CD4-positive, alpha-beta T cell treated with Interleukin-6 at 100 ng/mL for 8 hours (primary cell): ENCODE results near the gene MCF2L2.
"Not testable (repeated sequence)": the region's sequence is repeated elsewhere in the genome, so short reads cannot be mapped to it uniquely, and the experiment has no call there.

Experiments
- DNase-seq: peaks from one replicate; pipeline ENCODE4 v3.0.0-alpha.2; 2020; ENCODE audit warnings: mixed read lengths, low spot score

The MCF2L2 gene

DNA sequence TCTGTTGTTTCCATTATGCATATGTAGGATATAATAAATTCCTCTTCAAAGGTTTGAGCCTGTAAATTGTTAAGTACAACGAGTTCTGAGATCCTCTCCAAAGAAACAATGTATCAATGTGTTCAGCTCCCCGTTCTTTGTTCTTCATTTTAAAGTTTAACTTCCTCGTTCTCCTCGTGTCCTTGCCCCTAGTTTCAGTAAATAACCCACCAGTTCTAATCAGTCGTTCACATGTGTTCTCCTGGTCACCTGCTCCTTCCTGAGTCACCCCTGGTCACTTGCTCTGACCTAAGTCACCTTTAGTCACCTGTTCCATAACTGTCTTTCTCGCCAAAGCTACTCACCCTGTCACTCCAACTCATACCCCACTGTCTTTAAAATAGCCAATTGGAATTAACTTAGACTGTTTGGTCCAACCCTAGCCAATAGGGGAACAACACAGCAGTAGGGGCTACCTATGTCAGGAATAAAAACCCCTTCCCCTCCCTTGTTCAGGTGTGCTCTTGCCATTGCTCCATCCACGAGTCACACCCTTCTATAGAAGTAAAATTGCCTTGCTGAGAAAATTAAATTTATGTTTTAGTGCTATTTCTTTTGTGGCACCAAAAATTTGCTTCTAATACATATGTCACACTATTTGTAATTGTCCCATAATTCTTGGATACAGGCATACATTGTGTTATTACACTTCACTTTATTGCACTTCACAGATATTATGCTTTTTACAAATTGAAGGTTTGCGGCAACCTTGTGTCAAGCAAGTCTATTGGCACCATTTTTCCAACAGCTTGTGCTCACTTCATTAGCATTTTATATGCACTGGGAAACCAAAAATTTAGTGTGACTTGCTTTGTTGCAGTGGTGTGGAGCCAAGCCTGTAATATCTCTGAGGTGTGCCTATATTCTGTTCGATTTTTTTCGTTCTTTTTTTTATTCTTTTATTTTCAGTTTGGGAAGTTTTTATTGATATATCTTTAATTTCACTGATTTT, 15.3 kb upstream of the MCF2L2 start:
- DNase-seq, result no peak

- no peak for DNase-seq
These were observed 14.6 kb upstream of the MCF2L2 start for GRCh38 chr3:183442994-183443393.

DNA sequence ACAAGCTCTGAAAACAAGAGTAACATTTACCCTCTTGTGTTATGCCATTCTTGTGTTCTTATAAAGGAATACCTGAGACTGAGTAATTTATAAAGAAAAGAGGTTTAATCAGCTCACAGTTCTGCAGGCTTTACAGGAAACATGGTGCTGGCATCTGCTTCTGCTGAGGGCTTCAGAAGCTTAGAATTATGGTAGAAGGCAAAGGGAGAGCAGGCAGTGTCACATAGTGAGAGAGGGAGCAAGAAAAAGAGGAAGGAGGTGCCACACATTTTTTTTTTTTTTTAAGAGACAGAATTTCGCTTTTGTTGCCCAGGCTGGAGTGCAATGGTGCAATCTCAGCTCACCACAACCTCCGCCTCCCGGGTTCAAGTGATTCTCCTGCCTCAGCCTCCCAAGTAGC, 12.1 kb upstream of the MCF2L2 start:
- DNase-seq, result not testable (repeated sequence)

GRCh38 chr3:183439515-183439914, 11.1 kb upstream of the MCF2L2 start:
- no peak for DNase-seq

GRCh38 chr3:183438735-183439134, 10.3 kb upstream of the MCF2L2 start:
- no peak for DNase-seq

DNA sequence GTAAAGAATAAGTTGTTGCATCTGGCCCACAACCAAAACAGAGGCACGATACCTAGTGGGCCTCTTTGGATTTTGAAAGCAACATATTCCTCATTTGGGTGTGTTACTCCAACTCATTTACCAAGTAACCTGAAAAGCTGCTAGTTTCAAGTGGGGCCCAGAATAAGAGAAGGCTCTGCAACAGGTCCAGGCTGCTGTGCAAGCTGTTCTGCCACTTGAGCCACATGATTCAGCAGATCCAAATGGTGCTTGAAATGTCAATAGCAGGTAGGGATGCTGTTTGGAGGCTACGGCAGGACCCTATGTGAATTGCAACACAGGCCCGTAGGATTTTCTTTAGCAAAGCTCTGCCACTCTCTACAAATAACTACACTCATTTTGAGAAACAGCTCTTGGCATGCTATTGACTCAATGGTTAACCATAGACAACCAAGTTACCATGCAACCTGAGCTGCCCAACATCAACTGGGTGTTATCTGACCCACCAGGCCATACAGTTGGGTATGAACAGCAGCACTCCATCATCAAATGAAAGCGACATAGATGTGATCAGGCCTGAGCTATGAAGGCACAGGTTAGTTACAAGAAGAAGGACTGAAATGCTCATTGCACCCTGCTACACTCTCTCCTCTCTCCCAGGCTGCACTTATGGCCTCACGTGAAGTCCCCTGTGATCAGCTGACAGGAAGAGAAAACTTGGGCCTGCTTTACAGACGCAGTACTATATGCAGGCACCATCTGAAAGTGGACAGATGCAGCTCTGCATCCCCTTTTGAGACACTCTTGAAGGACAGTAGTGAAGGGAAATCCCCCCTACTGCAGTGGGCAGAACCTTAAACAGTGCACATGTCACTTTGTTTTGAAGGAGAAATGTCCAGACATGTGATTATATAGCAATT, 9.5 kb upstream of the MCF2L2 start:
- no peak for DNase-seq

GRCh38 chr3:183437061-183437460, 8.6 kb upstream of the MCF2L2 start:
- no peak for DNase-seq

DNA sequence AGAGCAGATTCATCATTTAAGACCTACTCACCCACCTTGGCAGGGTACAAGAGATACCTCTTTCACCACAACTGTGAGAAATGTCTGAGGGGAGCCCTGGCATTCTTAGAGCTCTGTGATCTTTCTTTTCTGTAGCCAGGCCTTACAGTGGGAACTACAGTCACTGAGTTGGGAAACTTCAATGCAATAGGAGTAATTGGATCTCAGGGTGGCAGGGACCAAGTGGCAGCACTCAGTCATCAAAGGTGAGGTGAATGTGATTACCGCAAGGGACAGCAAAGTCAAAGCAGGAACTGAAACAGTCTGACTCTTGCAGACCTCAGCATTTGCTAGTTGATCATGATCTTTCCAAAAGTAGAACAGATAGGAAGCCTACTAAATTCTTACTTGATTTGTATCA, 7.2 kb upstream of the MCF2L2 start:
- DNase-seq, result no peak

- no peak for DNase-seq
These were observed 6.6 kb upstream of the MCF2L2 start for GRCh38 chr3:183434992-183435391.

GRCh38 chr3:183434503-183434902, 6.1 kb upstream of the MCF2L2 start:
- DNase-seq, result no peak

DNA sequence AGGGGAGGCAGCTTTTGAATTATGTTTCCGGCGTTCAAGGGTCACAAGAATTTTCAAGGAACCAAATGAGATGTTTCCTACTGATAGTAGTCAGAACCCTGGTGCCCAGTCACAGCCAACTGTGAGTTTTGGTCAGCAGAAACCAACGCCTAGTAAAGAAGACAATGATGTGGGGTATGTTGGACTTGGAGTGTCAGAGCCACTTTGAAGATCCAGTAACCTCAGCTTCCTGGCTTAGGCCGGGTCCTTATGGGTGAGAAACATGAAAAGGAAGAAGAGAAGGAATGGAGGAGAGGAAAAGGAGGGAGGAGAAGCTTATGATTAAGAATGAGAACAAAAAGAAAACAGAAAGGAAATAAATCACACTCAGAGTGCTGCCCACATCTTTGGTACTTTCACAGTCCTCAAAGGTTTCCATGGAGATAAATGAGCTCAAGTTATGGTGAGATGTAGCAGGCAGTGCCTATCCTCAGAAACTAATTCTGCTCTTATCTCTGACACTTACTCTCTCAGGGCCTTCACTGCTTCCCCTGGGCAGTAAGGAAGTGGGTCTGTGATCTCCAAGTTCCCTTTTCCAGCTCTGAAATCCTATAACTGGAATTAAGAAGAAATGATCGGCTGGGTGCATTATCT, 2.0 kb upstream of the MCF2L2 start:
- no peak for DNase-seq

- DNase-seq, result no peak
These were observed 458 bp downstream of the MCF2L2 start for GRCh38 chr3:183427876-183428446.

GRCh38 chr3:183427196-183427875, 1.1 kb downstream of the MCF2L2 start:
- no peak for DNase-seq

DNA sequence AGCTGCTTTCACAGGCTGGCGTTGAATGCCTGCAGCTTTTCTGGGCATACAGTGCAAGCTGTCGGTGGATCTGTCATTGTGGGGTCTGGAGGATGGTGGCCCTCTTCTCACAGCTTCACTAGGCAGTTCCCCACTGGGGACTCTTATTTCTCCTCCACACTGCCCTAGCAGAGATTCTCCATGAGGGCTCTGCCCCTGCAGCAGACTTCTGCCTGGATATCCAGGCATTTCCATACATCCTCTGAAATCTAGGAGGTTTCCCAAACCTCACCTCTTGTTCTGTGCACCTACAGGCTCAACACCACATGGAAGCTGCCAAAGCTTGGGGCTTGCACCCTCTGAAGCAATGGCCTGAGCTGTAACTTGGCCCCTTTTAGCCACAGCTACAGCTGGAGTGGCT, 9.6 kb downstream of the MCF2L2 start:
- DNase-seq, result not testable (repeated sequence)

GRCh38 chr3:183411216-183411922, 17.1 kb downstream of the MCF2L2 start:
- no peak for DNase-seq

- no peak for DNase-seq
These were observed 17.7 kb downstream of the MCF2L2 start for GRCh38 chr3:183410759-183411158.

GRCh38 chr3:183410280-183410679, 18.1 kb downstream of the MCF2L2 start:
- no peak for DNase-seq

GRCh38 chr3:183409219-183409618, 19.2 kb downstream of the MCF2L2 start:
- DNase-seq, result no peak

DNA sequence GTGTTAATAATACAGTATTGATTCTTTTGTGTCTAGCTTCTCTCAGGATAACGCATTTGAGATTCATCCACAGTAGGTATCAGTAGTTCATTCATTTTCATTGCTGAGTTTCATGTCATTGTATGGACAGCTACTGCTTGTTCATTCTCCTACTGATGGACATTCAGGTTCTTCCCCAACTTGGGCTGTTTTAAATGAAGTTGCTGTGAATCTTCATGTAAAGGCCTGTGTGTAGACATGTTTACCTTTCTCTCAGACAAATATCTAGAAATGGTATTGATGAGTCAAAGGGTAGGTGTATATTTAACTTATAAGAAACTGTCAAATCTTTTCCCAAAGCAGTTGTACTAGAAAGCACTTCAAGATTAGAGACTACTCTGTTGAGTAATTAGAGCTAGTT, 26.7 kb downstream of the MCF2L2 start:
- DNase-seq, result no peak

DNA sequence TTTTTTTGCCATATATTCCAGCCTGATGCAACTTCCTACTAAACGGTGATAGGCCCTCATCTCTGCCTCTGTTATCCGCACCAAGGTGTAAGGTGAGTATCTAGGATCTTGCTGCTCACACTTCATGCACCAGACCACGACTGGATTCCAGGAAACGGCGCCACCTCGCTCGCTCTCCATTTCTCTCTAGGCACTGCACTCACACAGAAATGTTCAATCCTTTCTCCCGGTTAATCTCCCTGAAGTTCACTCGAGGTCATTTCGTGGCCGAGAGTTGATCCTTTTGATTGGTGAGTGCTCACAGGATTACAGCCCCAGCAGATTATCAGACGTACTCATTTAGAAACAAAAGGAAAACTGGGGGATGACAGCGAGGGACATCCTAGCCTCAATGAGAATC, 28.1 kb downstream of the MCF2L2 start:
- no peak for DNase-seq
